Astrocyte (in vitro differentiated cells and primary cell): ENCODE results near the gene FAS.

Experiments
- CTCF ChIP-seq: IDR thresholded peaks from 2 replicates; pipeline ENCODE4 v1.5.1; 2011; ENCODE audit warnings: low read depth, mild to moderate bottlenecking, inconsistent platforms, low read length, moderate library complexity; ENCODE audit not compliant: insufficient read depth
- EZH2 ChIP-seq: IDR thresholded peaks from 2 replicates; pipeline ENCODE4 v1.6.1; 2012; ENCODE audit warnings: mild to moderate bottlenecking, low read length, inconsistent platforms; ENCODE audit not compliant: insufficient read depth

- TF ChIP-seq CTCF = no peak
- TF ChIP-seq EZH2 = no peak
Observed at GRCh38 chr10:89001729-89002072, 11.1 kb downstream of the FAS start.
